OCI-LY1 (cell line): ENCODE results near the gene TGFBR3L.

Experiments used
- H2AFZ ChIP-seq: fragments of 200-600 bp; sonication (generic), shearing (Covaris generic); 2 replicates; pipeline ENCODE4 v1.6.0; 2014; ENCODE audit warnings: antibody characterized with exemption, mild to moderate bottlenecking, low read length
- H3F3A ChIP-seq: fragments of 200-600 bp; sonication (generic), shearing (Covaris generic); 2 replicates; pipeline ENCODE4 v1.6.0; 2014; ENCODE audit warnings: mild to moderate bottlenecking, antibody characterized with exemption, low read length, moderate library complexity; ENCODE audit not compliant: insufficient read depth
- H3K27ac ChIP-seq: fragments of 200-600 bp; sonication (generic); 2 replicates; pipeline ENCODE4 v1.5.1; 2014; ENCODE audit warnings: low read length, mixed run types, mild to moderate bottlenecking, low read depth; ENCODE audit not compliant: poor library complexity, severe bottlenecking
- H3K27me3 ChIP-seq: fragments of 200-600 bp; sonication (generic); 2 replicates; pipeline ENCODE4 v1.6.0; 2014; ENCODE audit warnings: antibody characterized with exemption, mild to moderate bottlenecking, low read length, moderate library complexity; ENCODE audit not compliant: insufficient read depth
- H3K36me3 ChIP-seq: fragments of 200-600 bp; sonication (generic); 2 replicates; pipeline ENCODE4 v1.6.1; 2014; ENCODE audit warnings: mild to moderate bottlenecking, antibody characterized with exemption, low read length, moderate library complexity, mixed read lengths; ENCODE audit not compliant: insufficient read depth
- H3K4me1 ChIP-seq: fragments of 200-600 bp; sonication (generic); 2 replicates; pipeline ENCODE4 v1.5.1; 2014; ENCODE audit warnings: mild to moderate bottlenecking, low read length, moderate library complexity; ENCODE audit not compliant: insufficient read depth, severe bottlenecking
- H3K4me2 ChIP-seq: fragments of 200-600 bp; sonication (generic), shearing (Covaris generic); 2 replicates; pipeline ENCODE4 v1.6.1; 2014; ENCODE audit warnings: low read length
- H3K4me3 ChIP-seq: fragments of 200-600 bp; sonication (generic); 2 replicates; pipeline ENCODE4 v1.5.1; 2014; ENCODE audit warnings: low read length, low read depth, mild to moderate bottlenecking, mixed read lengths; ENCODE audit not compliant: poor library complexity, severe bottlenecking
- H3K79me2 ChIP-seq: fragments of 200-600 bp; shearing (Covaris generic); 2 replicates; pipeline ENCODE4 v1.6.1; 2016; ENCODE audit warnings: mixed run types, low read length, mixed read lengths; ENCODE audit not compliant: insufficient read depth
- H3K9ac ChIP-seq: fragments of 200-600 bp; sonication (generic), shearing (Covaris generic); 2 replicates; pipeline ENCODE4 v1.6.1; 2014; ENCODE audit warnings: mild to moderate bottlenecking, low read length, mixed read lengths
- H3K9me2 ChIP-seq: fragments of 200-600 bp; sonication (generic), shearing (Covaris generic); 2 replicates; pipeline ENCODE4 v1.6.1; 2014; ENCODE audit warnings: low read depth, mild to moderate bottlenecking, low read length, mixed read lengths
- H3K9me3 ChIP-seq: fragments of 200-600 bp; shearing (Covaris generic); 2 replicates; pipeline ENCODE4 v1.6.1; 2014; ENCODE audit warnings: low read length, mixed read lengths
- H4K20me1 ChIP-seq: fragments of 200-600 bp; sonication (generic), shearing (Covaris generic); 2 replicates; pipeline ENCODE4 v1.6.0; 2016; ENCODE audit warnings: mild to moderate bottlenecking, low read length; ENCODE audit not compliant: insufficient read depth
- EZH2 ChIP-seq: fragments of 200-600 bp; sonication (generic), shearing (Covaris generic); IDR thresholded peaks from 2 replicates; pipeline ENCODE4 v1.8.0; 2017; ENCODE audit warnings: borderline replicate concordance, mixed run types, mild to moderate bottlenecking, antibody characterized with exemption, low read length, moderate library complexity, mixed read lengths
- TF ChIP-seq, protein P1 (sequence below): fragments of 200-600 bp; sonication (generic), shearing (Covaris generic); IDR thresholded peaks from 2 replicates; pipeline ENCODE4 v1.5.1; 2017; ENCODE audit warnings: mild to moderate bottlenecking, antibody characterized with exemption, low read length, moderate library complexity, mixed read lengths

Gene TGFBR3L

DNA sequence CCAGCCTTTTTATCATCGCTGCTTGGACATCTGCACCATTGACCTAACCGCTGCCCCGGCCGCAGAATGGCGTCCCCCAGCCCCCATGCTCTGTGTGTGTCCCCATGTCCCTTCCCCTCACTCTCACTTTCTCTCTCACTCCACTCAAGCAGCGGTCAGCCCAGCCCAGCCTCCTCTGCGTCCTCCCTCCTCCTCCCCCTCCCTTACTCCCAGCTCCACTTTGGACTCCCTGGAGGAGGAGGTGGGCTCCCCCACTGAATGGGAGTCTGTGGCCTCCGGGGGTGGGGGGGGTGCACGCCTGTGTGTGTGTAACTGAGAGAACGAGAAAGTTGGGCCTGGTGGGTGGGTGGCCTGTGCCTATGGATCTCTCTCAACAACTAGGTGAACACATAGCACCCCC, 8.8 kb upstream of the TGFBR3L start:
- no peak overlapping the region for H3K9ac ChIP-seq
- H4K20me1 ChIP-seq = no peaks in the 10 kb centered on the region
- H3F3A ChIP-seq = no peaks in the 10 kb centered on the region
- no peaks in the 10 kb centered on the region for H3K9me3 ChIP-seq
- no peak overlapping the region for H3K27ac ChIP-seq
- no peaks in the 10 kb centered on the region for H3K9me2 ChIP-seq
- peaks cover 9% of the 10 kb centered on the region for H3K79me2 ChIP-seq
- peaks cover 18% of the 10 kb centered on the region for H3K36me3 ChIP-seq
- H3K4me1 ChIP-seq = peaks cover 22% of the 10 kb centered on the region
- no peak overlapping the region for H2AFZ ChIP-seq
- TF ChIP-seq, protein P1, sequence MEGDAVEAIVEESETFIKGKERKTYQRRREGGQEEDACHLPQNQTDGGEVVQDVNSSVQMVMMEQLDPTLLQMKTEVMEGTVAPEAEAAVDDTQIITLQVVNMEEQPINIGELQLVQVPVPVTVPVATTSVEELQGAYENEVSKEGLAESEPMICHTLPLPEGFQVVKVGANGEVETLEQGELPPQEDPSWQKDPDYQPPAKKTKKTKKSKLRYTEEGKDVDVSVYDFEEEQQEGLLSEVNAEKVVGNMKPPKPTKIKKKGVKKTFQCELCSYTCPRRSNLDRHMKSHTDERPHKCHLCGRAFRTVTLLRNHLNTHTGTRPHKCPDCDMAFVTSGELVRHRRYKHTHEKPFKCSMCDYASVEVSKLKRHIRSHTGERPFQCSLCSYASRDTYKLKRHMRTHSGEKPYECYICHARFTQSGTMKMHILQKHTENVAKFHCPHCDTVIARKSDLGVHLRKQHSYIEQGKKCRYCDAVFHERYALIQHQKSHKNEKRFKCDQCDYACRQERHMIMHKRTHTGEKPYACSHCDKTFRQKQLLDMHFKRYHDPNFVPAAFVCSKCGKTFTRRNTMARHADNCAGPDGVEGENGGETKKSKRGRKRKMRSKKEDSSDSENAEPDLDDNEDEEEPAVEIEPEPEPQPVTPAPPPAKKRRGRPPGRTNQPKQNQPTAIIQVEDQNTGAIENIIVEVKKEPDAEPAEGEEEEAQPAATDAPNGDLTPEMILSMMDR = no peak
- no peak for TF ChIP-seq EZH2
- no peak overlapping the region for H3K4me2 ChIP-seq
- no peaks in the 10 kb centered on the region for H3K27me3 ChIP-seq
- H3K4me3 ChIP-seq = no peak overlapping the region

DNA sequence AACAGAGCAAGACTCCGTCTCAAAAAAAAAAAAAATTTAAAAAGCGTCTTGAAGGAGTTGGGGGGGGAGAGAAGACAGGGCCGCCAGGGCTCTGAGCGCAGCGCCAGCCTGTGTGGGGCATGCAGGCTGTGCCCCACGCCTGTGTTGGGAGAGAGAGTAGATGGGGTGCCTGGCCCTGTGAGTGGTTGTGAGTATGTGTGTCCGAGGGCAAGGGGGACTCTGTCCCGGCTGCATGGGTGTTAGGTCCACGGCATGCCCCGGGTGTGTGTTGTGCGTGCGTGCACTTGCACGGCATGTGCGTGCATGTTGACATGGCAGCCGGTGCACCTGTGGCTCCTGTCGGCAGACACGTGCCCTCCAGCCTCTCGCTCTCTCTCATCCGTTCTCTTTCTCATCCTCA, 7.5 kb upstream of the TGFBR3L start:
- TF ChIP-seq, protein P1 = no peak
- TF ChIP-seq EZH2 = no peak
- Histone ChIP-seq H3K9me3 (no peaks in the 10 kb centered on the region), H3F3A (no peaks in the 10 kb centered on the region), H3K9me2 (no peaks in the 10 kb centered on the region), H3K4me3 (no peak overlapping the region), H3K27me3 (no peaks in the 10 kb centered on the region), H3K27ac (no peak overlapping the region), H3K79me2 (peaks cover 9% of the 10 kb centered on the region), H2AFZ (no peak overlapping the region), H3K4me1 (peaks cover 22% of the 10 kb centered on the region), H3K4me2 (no peak overlapping the region), H3K36me3 (peaks cover 31% of the 10 kb centered on the region), H3K9ac (no peak overlapping the region), H4K20me1 (no peaks in the 10 kb centered on the region)

GRCh38 chr19:7907544-7907943, 7.1 kb upstream of the TGFBR3L start:
- TF ChIP-seq, protein P1 = no peak
- no peak for TF ChIP-seq EZH2
- Histone ChIP-seq H4K20me1 (no peaks in the 10 kb centered on the region), H3K9ac (no peak overlapping the region), H3K9me3 (no peaks in the 10 kb centered on the region), H3K27ac (no peak overlapping the region), H3K36me3 (peaks cover 32% of the 10 kb centered on the region), H3K27me3 (no peaks in the 10 kb centered on the region), H3K79me2 (peaks cover 9% of the 10 kb centered on the region), H3F3A (no peaks in the 10 kb centered on the region), H2AFZ (no peak overlapping the region), H3K4me3 (no peak overlapping the region), H3K4me2 (no peak overlapping the region), H3K4me1 (peaks cover 20% of the 10 kb centered on the region), H3K9me2 (no peaks in the 10 kb centered on the region)
